Vagina (tissue), 2 donors: Measurements from ENCODE around the gene TBCC. TPM values are rescaled to one million over a fixed set of nuclear protein-coding genes. Genes with fewer than 3 reads are reported as not detected.
A peak's percentile ranks its signal among the peaks of the same experiment; 100 is the strongest.

Source experiments
- DNase-seq, 2 donors: peaks; one replicate each; pipeline ENCODE4 v3.0.0-alpha.2; 2017; ENCODE audit errors: extremely low spot score in 2 of 2
- H3K27ac ChIP-seq: fragments of 200-600 bp; sonication (generic); one replicate; pipeline ENCODE4 v1.5.1; 2019
- H3K27me3 ChIP-seq: fragments of 200-600 bp; sonication (generic); one replicate; pipeline ENCODE4 v1.5.1; 2019
- H3K36me3 ChIP-seq, 2 donors: fragments of 200-600 bp; sonication (generic); one replicate each; pipeline ENCODE4 v1.5.1; 2017 to 2019
- H3K4me1 ChIP-seq: fragments of 200-600 bp; sonication (generic); one replicate; pipeline ENCODE4 v1.5.1; 2019
- H3K4me3 ChIP-seq, 2 donors: fragments of 200-600 bp; sonication (generic); 1 replicate in 1 of 2; 2 replicates in 1 of 2; pipeline ENCODE4 v1.5.1; 2016 to 2019
- H3K9me3 ChIP-seq: fragments of 200-600 bp; sonication (generic); one replicate; pipeline ENCODE4 v1.5.1; 2019
- POLR2A ChIP-seq, 2 donors: fragments of 450-650 bp; IDR thresholded peaks; one replicate each; pipeline ENCODE4 v1.6.1; 2017; ENCODE audit warnings: antibody characterized with exemption in 2 of 2, mild to moderate bottlenecking in 2 of 2, moderate library complexity in 2 of 2
- POLR2AphosphoS5 ChIP-seq, 2 donors: sonication (generic); formaldehyde crosslinking; IDR thresholded peaks; one replicate each; pipeline ENCODE4 v1.9.0; 2017; ENCODE audit warnings: antibody characterized with exemption in 2 of 2, mild to moderate bottlenecking in 2 of 2, low read depth in 1 of 2; ENCODE audit not compliant: insufficient read depth in 1 of 2
- intact Hi-C: fragments of 100-400 bp; cut with DNase I; formaldehyde crosslinking; loops from one replicate; pipeline ENCODE4 v1.15.1; 2023
- total RNA-seq: library from RNA; depleted of rRNA; stranded (reverse); fragments of >200 nt; gene quantifications from one replicate; pipeline ENCODE4 v1.2.3, GENCODE V29; 2016
- TF ChIP-seq, protein P1 (sequence below), 3 experiments: fragments of 450-650 bp in 2 of 3; fragments of 200-600 bp in 1 of 3; sonication (generic) in 1 of 3; IDR thresholded peaks; one replicate each; pipeline ENCODE4 v1.5.1; 2017 to 2019; ENCODE audit warnings: antibody characterized with exemption in 3 of 3, mild to moderate bottlenecking in 2 of 3, moderate library complexity in 2 of 3

Gene TBCC
- total RNA-seq, 1 donor from 2014 or later, result 16.7 TPM

DNA sequence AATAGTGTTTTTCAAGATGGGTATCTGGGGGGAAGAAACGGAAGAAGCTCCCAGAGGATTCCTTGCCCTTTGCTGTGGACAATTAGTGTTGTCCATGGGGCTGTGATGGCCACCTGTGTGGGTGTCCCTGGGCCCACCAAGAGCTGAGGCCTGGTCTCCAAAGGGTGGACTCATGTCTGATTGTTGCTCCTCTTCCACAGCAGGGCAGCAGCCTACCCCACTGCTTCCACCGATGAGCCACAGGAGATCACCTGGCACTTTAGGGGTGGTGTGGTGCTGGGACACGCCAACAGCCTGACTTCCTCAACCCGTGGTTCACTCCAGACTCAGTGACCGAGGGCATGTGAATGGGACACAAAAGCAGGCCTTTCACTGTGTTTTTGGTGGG, 48.6 kb downstream of the TBCC start:
- TF ChIP-seq POLR2A (IDR thresholded peaks at IDR 0.05), result no peak
- TF ChIP-seq, protein P1, sequence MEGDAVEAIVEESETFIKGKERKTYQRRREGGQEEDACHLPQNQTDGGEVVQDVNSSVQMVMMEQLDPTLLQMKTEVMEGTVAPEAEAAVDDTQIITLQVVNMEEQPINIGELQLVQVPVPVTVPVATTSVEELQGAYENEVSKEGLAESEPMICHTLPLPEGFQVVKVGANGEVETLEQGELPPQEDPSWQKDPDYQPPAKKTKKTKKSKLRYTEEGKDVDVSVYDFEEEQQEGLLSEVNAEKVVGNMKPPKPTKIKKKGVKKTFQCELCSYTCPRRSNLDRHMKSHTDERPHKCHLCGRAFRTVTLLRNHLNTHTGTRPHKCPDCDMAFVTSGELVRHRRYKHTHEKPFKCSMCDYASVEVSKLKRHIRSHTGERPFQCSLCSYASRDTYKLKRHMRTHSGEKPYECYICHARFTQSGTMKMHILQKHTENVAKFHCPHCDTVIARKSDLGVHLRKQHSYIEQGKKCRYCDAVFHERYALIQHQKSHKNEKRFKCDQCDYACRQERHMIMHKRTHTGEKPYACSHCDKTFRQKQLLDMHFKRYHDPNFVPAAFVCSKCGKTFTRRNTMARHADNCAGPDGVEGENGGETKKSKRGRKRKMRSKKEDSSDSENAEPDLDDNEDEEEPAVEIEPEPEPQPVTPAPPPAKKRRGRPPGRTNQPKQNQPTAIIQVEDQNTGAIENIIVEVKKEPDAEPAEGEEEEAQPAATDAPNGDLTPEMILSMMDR (IDR thresholded peaks at IDR 0.05), result no peak
- TF ChIP-seq POLR2AphosphoS5 (IDR thresholded peaks at IDR 0.05; ENCODE audit: insufficient read depth in 1 of 2, low read depth in 1 of 2), result no peak
- Histone ChIP-seq H3K4me1 (peaks cover 19% of the 10 kb centered on the region), H3K36me3 (peaks cover 0 to 8% of the 10 kb centered on the region in 2 donors), H3K27ac (no peak overlapping the region), H3K27me3 (no peaks in the 10 kb centered on the region), H3K4me3 (no peak overlapping the region), H3K9me3 (no peaks in the 10 kb centered on the region)
- intact Hi-C loops, result no loop called here
- no peak for DNase-seq

DNA sequence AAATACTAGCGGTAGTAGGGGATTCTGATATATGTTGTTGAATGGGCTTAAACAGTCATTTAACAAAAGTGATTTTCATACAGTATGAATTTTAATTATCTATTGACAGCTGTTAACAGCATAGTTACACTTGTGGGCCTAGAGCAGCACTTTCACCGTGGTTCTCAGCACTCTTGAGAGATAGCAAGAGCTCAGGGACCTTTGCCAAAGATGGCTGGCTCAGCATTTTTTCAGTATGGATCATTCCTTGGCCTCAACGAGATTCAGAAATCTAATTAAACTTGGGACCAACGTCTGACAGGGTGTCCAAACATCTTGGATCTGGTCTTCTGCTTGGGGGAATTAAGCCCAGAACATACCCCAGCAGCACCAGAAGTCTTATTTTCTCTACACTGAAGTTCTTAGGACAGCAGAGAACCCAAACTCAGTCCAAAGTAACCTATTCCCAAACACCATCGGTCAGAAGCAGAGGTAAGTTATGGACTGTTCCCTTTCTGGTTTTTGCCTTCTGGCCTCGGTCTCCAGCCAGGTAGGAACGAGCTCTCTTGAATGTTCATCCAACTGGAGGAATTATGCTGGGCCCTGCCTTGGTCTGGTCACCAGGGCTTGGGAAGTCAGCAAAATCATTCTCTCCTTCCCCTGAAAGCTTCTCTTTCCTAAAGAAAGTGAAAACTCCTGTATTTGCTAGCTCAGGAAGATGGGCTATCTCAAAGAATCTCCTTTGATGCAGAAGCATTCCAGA, 49.2 kb downstream of the TBCC start:
- Histone ChIP-seq H3K27me3 (no peaks in the 10 kb centered on the region), H3K4me3 (no peak overlapping the region), H3K27ac (no peak overlapping the region), H3K36me3 (peaks cover 0 to 8% of the 10 kb centered on the region in 2 donors), H3K9me3 (no peaks in the 10 kb centered on the region), H3K4me1 (peaks cover 19% of the 10 kb centered on the region)
- intact Hi-C loops, result no loop called here
- no peak for DNase-seq
- TF ChIP-seq POLR2AphosphoS5 (IDR thresholded peaks at IDR 0.05; ENCODE audit: insufficient read depth in 1 of 2, low read depth in 1 of 2) (no peak), POLR2A (IDR thresholded peaks at IDR 0.05) (no peak)
- TF ChIP-seq, protein P1 (IDR thresholded peaks at IDR 0.05), result no peak

DNA sequence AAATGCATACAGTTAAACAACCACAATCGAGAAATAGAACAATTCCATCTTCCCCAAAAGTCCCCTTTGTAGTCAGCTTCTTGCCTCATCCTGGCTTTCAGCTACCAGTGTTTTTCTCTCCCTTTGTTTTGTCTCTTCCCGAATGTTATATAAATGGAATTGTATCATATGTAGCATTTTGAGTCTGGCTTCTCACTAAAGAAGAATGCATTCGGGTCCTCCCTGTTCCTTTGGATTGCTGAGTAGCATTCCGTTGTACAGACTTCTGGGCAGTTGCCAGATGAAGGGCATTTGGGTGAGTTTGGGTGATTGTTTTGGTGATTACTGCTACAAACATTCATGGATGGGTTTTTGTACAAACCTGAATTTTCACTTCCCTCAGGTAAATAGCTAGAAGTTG, 51.3 kb downstream of the TBCC start:
- Histone ChIP-seq H3K27ac (peak overlapping the region; percentile 36), H3K36me3 (peaks cover 0 to 28% of the 10 kb centered on the region in 2 donors), H3K27me3 (no peaks in the 10 kb centered on the region), H3K4me3 (no peak overlapping the region), H3K4me1 (peaks cover 19% of the 10 kb centered on the region), H3K9me3 (no peaks in the 10 kb centered on the region)
- no peak for TF ChIP-seq POLR2AphosphoS5 (IDR thresholded peaks at IDR 0.05; ENCODE audit: insufficient read depth in 1 of 2, low read depth in 1 of 2)
- no peak for TF ChIP-seq POLR2A (IDR thresholded peaks at IDR 0.05)
- no peak for DNase-seq
- intact Hi-C loops, result no loop called here

Other genes starting within 250 kb of the TBCC start
- gene UBR2, start 182.1 kb downstream of the TBCC start, total RNA-seq, result 23.6 TPM
- gene PRPH2, start 23.5 kb downstream of the TBCC start, total RNA-seq, result not detected
- gene BICRAL, start 35.9 kb upstream of the TBCC start, total RNA-seq, result 19.2 TPM
- gene RPL7L1, start 133.5 kb upstream of the TBCC start, total RNA-seq, result 55.7 TPM
- not detected for gene PTCRA, start 169.9 kb upstream of the TBCC start, total RNA-seq
- 30.2 TPM for gene CNPY3, start 183.4 kb upstream of the TBCC start, total RNA-seq
- 1.5 TPM for gene GNMT, start 214.7 kb upstream of the TBCC start, total RNA-seq
- 19.6 TPM for gene PEX6, start 233.1 kb upstream of the TBCC start, total RNA-seq
- gene PPP2R5D, start 238.5 kb upstream of the TBCC start, total RNA-seq, result 26.3 TPM